ENCODE measurements around the gene SLC38A7.

The SLC38A7 gene

DNA sequence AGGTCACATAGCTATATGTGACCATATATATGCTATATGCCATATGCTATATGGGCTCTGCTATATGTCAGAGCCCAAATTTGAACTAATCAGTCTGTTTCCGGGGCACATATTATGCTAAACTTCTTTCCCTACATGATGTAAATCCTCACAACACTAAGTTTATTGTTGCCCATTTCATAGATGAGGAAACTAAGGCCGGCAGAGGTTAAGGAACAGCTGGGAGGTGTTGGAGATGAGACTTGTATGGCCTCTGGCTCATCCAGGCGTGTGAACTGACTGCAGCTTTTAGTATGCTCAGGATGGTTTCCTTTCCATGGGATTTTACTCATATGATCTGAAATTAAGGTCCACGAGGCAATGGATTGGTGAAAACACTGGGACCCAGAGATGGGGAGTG, 37.5 kb downstream of the SLC38A7 start:
- TF ChIP-seq, protein P1, sequence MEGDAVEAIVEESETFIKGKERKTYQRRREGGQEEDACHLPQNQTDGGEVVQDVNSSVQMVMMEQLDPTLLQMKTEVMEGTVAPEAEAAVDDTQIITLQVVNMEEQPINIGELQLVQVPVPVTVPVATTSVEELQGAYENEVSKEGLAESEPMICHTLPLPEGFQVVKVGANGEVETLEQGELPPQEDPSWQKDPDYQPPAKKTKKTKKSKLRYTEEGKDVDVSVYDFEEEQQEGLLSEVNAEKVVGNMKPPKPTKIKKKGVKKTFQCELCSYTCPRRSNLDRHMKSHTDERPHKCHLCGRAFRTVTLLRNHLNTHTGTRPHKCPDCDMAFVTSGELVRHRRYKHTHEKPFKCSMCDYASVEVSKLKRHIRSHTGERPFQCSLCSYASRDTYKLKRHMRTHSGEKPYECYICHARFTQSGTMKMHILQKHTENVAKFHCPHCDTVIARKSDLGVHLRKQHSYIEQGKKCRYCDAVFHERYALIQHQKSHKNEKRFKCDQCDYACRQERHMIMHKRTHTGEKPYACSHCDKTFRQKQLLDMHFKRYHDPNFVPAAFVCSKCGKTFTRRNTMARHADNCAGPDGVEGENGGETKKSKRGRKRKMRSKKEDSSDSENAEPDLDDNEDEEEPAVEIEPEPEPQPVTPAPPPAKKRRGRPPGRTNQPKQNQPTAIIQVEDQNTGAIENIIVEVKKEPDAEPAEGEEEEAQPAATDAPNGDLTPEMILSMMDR (conservative IDR thresholded peaks at IDR 0.05; ENCODE audit: low read depth, low read length) = no peak
- H3K4me3 ChIP-seq (ENCODE audit: low read depth, low read length) = no peak overlapping the region
- no peak for DNase-seq (ENCODE audit: low read depth)

DNA sequence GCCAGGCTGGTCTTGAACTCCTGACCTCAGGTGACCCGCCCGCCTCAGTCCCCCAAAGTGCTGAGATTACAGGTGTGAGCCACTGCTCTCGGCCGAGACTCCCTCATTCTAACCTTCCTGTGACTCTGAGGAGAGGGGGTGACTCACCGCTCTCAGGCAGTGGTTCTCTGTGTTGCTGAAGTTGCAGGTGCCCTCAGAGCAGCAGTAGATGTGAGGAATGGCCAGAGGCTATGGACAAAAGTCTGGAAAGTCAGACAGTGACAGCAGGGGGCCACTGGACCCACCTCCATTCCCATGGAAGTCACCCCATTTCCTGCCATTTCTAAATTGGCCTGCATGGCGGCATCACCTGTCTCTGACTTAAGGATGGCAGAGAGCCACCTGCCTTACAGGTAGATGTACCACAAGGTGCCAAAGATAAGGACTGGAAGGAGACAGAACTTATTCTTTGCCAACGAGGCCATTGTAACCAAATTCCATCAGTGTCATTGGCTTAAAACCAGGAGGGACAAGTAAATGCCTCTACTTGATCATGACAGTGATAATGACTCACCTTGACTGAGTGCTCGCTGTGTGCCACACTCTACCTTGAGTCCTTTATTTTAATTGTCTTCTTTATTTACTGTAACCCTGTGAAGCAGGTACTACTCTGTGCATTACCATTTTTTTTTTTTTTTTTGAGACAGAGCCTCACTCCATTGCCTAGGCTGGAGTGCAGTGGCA, 39.6 kb downstream of the SLC38A7 start:
- DNase-seq (ENCODE audit: low read depth) = no peak
- TF ChIP-seq, protein P1 (conservative IDR thresholded peaks at IDR 0.05; ENCODE audit: low read depth, low read length) = no peak

DNA sequence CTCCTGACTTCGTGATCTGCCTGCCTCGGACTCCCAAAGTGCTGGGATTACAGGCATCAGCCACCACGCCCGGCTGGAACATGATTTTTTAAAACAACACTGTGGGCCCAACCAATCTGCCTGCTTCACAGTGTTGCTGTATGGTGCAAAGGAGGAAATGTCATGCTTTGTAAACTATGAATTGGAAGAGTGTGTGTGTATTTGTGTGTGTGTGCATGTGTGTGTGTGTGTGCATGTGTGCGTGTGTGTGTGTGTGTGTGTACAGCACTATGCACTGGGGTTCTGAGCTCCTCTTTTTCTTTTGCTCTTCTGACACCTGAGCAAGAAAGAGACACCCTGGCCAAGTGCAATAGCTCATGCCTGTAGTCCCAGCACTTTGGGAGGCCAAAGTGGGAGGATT, 40.5 kb downstream of the SLC38A7 start:
- TF ChIP-seq, protein P1 (conservative IDR thresholded peaks at IDR 0.05; ENCODE audit: low read depth, low read length) = no peak
- DNase-seq (ENCODE audit: low read depth) = no peak
- no peak overlapping the region for H3K4me3 ChIP-seq (ENCODE audit: low read depth, low read length)

More for the DNA sequence above, 39.6 kb downstream of the SLC38A7 start:
- H3K4me3 ChIP-seq (ENCODE audit: low read depth, low read length) = no peak overlapping the region

DNA sequence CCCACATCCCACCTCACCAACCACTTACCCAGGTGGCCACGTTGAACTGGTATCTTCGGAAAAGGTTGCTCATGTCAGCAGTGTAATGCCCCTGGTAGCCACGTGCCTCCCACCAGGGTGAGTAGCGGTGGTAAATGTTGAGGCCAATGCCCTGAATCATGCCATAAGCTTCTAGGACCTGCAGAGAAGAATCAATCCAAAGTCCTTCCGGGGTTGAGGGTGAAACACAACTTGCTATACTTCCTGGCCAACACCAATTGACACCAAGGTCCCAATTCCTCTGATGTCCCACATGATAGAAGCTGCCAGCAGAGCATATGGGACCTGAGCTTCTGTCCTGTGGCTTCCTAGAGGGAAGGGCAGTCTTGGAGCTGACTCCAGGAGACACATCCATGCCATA, 43.6 kb downstream of the SLC38A7 start:
- no peak for DNase-seq (ENCODE audit: low read depth)

DNA sequence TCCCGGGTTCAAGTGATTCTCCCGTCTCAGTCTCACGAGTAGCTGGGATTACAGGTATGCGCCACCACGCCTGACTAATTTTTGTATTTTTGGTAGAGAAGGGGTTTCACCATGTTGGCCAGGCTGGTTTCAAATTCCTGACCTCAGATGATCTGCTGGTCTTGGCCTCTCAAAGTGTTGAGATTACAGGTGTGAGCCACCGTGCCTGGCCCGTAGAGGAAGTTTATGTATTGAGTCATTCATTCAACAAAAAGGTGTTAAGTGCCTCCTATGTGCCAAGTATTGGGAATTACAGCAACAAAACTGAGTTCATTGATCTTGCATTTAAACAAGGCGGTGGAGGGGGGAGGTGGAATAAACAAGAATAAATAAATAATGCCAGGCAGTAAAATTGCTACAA, 44.7 kb downstream of the SLC38A7 start:
- DNase-seq (ENCODE audit: low read depth) = no peak
- H3K4me3 ChIP-seq (ENCODE audit: low read depth, low read length) = no peak overlapping the region

More for the DNA sequence above, 43.6 kb downstream of the SLC38A7 start:
- no peak overlapping the region for H3K4me3 ChIP-seq (ENCODE audit: low read depth, low read length)
- TF ChIP-seq, protein P1 (conservative IDR thresholded peaks at IDR 0.05; ENCODE audit: low read depth, low read length) = no peak

DNA sequence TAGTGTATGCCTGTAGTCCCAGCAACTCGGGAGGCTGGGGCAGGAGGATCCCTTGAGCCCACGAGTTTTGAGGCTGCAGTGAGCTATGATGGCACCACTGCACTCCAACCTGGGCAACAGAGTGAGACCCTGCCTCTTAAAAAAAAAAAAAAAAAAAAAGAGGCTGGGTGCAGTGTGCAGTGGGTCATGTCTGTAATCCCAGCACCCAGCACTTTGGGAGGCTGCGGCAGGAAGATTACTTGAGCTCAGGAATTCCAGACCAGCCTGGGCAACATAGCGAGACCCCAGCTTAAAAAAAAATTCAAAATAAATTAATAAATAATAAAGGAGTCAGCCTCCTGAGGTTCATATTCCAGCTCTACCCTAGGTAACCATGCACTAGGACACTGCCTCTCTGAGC, 45.3 kb downstream of the SLC38A7 start:
- no peak overlapping the region for H3K4me3 ChIP-seq (ENCODE audit: low read depth, low read length)
- TF ChIP-seq, protein P1 (conservative IDR thresholded peaks at IDR 0.05; ENCODE audit: low read depth, low read length) = no peak
- no peak for DNase-seq (ENCODE audit: low read depth)

More for the DNA sequence above, 44.7 kb downstream of the SLC38A7 start:
- TF ChIP-seq, protein P1 (conservative IDR thresholded peaks at IDR 0.05; ENCODE audit: low read depth, low read length) = no peak
